A673 (cell line): ENCODE data around the gene ACTL7B. TPM values are rescaled to one million over a fixed set of nuclear protein-coding genes. Genes with fewer than 3 reads are reported as not detected.

Experiments
- BruUV-seq: library from RNA; stranded (reverse); fragments of 400-500 nt; replicated peaks from 2 replicates; lab custom pipeline; 2021; lab: Mats Ljungman, UMichigan
- CTCF ChIA-PET: fragments of 300-600 bp; sonication (Branson Sonifier 250); formaldehyde crosslinking; loops from one replicate; lab custom pipeline; 2022; ENCODE audit warnings: antibody characterized with exemption; lab: Charles Lee
- POLR2A ChIA-PET: fragments of 300-600 bp; sonication (Branson Sonifier 250); formaldehyde crosslinking; loops from one replicate; lab custom pipeline; 2022; ENCODE audit warnings: antibody characterized with exemption; ENCODE audit not compliant: low non-redundant PET; lab: Charles Lee
- DNase-seq: peaks from one replicate; pipeline ENCODE4 v3.0.0-alpha.2; 2015; ENCODE audit warnings: low spot score
- H3K27ac ChIP-seq: fragments of 200-600 bp; sonication (generic); 2 replicates; pipeline ENCODE4 v1.5.1; 2016; ENCODE audit warnings: mixed run types, low read depth, mild to moderate bottlenecking, mixed read lengths, antibody characterized with exemption, low read length; ENCODE audit not compliant: poor library complexity, severe bottlenecking
- H3K27me3 ChIP-seq: fragments of 200-600 bp; sonication (generic); replicated peaks from 2 replicates; pipeline ENCODE4 v1.6.1; 2017; ENCODE audit warnings: mixed run types, low read depth, mild to moderate bottlenecking, mixed read lengths, antibody characterized with exemption, low read length; ENCODE audit not compliant: insufficient read depth, poor library complexity
- H3K36me3 ChIP-seq: fragments of 200-600 bp; sonication (generic); 2 replicates; pipeline ENCODE4 v1.6.1; 2016; ENCODE audit warnings: mixed run types, mild to moderate bottlenecking, mixed read lengths, antibody characterized with exemption, low read length; ENCODE audit not compliant: insufficient read depth, poor library complexity, severe bottlenecking
- H3K4me1 ChIP-seq: fragments of 200-600 bp; sonication (generic); 2 replicates; pipeline ENCODE4 v1.6.1; 2017; ENCODE audit warnings: mixed run types, mild to moderate bottlenecking, mixed read lengths, antibody characterized with exemption, low read length; ENCODE audit not compliant: insufficient read depth, poor library complexity, severe bottlenecking
- H3K4me3 ChIP-seq: fragments of 200-600 bp; sonication (generic); 2 replicates; pipeline ENCODE4 v1.5.1; 2016; ENCODE audit warnings: low read depth, mixed run types, mild to moderate bottlenecking, mixed read lengths, low read length; ENCODE audit not compliant: poor library complexity, severe bottlenecking
- H3K9me3 ChIP-seq: fragments of 200-600 bp; sonication (generic); 2 replicates; pipeline ENCODE4 v1.6.1; 2016; ENCODE audit warnings: mixed run types, low read depth, mild to moderate bottlenecking, mixed read lengths, antibody characterized with exemption, low read length; ENCODE audit not compliant: poor library complexity, severe bottlenecking
- EZH2 ChIP-seq: fragments of 200-600 bp; sonication (generic); IDR thresholded peaks from 2 replicates; pipeline ENCODE4 v1.6.1; 2017; ENCODE audit warnings: borderline replicate concordance, low read depth, mild to moderate bottlenecking, mixed read lengths, antibody characterized with exemption, low read length; ENCODE audit not compliant: poor library complexity, severe bottlenecking
- intact Hi-C: fragments of 100-400 bp; cut with micrococcal nuclease; formaldehyde crosslinking; loops from one replicate; pipeline ENCODE4 v1.10.0; 2022; ENCODE audit not compliant: unreplicated experiment
- total RNA-seq: library from RNA; stranded (reverse); gene quantifications from 2 replicates; pipeline ENCODE4 v1.2.3, GENCODE V29; 2021
- TF ChIP-seq, protein P1 (sequence below): fragments of 300-800, 200-600 bp; sonication (generic); conservative IDR thresholded peaks from 2 replicates; pipeline ENCODE4 v1.5.1; 2017; ENCODE audit warnings: low read depth, mild to moderate bottlenecking, antibody characterized with exemption, low read length, moderate library complexity, mixed read lengths

ACTL7B gene
- total RNA-seq, 1 experiment from 2014 or later, result not detected

DNA sequence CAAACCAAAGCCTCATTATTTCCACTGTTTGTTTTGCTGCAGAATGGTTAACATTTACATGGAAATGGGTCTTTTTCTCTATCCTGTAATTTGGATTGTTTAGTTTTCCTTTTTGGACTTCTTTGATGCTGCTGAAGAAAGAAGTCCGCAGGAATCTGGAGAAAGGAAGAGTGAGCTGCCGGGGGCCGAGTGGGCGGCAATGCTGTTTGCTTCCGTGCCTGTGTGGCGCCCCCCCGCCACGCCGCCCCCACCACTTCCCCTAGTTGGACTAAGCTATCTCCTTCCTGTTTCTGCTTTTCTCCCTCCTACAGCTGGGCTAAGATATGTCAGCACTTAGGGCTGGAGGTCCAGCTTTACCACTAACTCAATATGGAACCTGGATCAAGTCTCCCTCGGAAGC is 39.7 kb downstream of the ACTL7B start:
- Histone ChIP-seq H3K27me3 (no peaks in the 10 kb centered on the region), H3K4me3 (no peak overlapping the region), H3K4me1 (peaks cover 7% of the 10 kb centered on the region), H3K9me3 (no peaks in the 10 kb centered on the region), H3K36me3 (no peaks in the 10 kb centered on the region), H3K27ac (no peak overlapping the region)
- no peak for TF ChIP-seq EZH2
- TF ChIP-seq, protein P1, sequence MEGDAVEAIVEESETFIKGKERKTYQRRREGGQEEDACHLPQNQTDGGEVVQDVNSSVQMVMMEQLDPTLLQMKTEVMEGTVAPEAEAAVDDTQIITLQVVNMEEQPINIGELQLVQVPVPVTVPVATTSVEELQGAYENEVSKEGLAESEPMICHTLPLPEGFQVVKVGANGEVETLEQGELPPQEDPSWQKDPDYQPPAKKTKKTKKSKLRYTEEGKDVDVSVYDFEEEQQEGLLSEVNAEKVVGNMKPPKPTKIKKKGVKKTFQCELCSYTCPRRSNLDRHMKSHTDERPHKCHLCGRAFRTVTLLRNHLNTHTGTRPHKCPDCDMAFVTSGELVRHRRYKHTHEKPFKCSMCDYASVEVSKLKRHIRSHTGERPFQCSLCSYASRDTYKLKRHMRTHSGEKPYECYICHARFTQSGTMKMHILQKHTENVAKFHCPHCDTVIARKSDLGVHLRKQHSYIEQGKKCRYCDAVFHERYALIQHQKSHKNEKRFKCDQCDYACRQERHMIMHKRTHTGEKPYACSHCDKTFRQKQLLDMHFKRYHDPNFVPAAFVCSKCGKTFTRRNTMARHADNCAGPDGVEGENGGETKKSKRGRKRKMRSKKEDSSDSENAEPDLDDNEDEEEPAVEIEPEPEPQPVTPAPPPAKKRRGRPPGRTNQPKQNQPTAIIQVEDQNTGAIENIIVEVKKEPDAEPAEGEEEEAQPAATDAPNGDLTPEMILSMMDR, result no peak
- intact Hi-C loops, result no loop called here
- peak; percentile 14 for DNase-seq
- ChIA-PET POLR2A (no interaction called here), CTCF (interaction anchor here (0.6 kb wide), 1 partner anchor 21 kb away, joined by 4 read pairs; no protein-coding TSS in a partner anchor)
- no TSS peak for BruUV-seq

DNA sequence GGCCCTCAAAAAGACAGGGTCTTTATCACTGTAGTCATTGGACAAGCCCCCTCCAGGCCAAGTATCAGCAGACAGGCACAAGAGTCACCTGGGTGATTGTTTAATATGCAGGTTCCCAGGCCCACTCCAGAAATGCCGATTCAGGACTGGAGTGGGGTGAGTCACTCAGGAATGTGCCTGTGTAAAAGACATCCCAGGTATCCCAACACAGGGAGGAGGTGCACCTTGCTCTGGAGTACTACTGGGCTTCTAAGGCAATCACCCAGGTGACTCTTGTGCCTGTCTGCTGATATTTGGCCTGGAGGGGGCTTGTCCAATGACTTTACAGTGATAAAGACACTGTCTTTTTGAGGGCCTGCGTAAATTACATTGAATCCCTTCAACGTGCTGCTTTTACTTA is 40.6 kb downstream of the ACTL7B start:
- TF ChIP-seq, protein P1, result no peak
- no peak for TF ChIP-seq EZH2
- no TSS peak for BruUV-seq
- intact Hi-C loops, result no loop called here
- DNase-seq, result no peak
- CTCF ChIA-PET, result no interaction called here
- no peaks in the 10 kb centered on the region for H3K9me3 ChIP-seq
- H3K27ac ChIP-seq, result no peak overlapping the region
- H3K4me1 ChIP-seq, result peaks cover 7% of the 10 kb centered on the region
- POLR2A ChIA-PET, result no interaction called here
- H3K4me3 ChIP-seq, result no peak overlapping the region
- no peaks in the 10 kb centered on the region for H3K27me3 ChIP-seq
- no peaks in the 10 kb centered on the region for H3K36me3 ChIP-seq

DNA sequence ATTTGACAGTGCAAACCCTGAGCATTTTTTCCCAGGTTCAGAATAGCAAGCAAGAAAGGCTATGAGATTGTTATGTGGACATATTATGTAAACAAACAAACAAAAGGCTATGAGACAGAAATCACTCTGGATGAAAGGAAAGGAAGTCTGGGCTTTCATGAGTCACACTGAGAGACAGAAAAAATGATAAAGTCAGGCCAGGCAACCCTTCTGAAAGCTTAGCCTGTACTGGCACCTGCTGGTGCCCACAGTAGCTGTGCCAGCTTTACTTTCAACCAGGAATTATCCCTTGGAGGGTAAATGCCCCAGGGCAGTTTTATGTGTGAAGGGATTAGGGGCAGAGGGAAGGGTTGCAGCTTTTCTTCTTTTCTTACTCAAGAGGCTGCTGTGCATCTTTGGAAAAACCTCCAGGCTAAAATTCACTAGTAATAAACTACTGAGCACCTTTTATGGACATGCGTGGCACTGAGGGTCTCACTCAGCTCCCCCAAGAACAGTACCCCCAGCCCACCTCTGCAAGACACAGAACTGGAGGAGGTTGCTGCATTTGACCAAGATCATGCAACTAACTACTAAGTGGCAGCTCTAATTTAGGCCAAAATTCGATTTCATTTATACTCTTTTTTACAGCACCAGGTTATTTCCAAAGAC is 41.7 kb downstream of the ACTL7B start:
- BruUV-seq, result no TSS peak
- Histone ChIP-seq H3K36me3 (no peaks in the 10 kb centered on the region), H3K27me3 (no peaks in the 10 kb centered on the region), H3K4me3 (no peak overlapping the region), H3K27ac (no peak overlapping the region), H3K4me1 (peaks cover 7% of the 10 kb centered on the region), H3K9me3 (no peaks in the 10 kb centered on the region)
- peak; percentile 61 for DNase-seq
- POLR2A ChIA-PET, result no interaction called here
- CTCF ChIA-PET, result no interaction called here
- no peak for TF ChIP-seq EZH2
- TF ChIP-seq, protein P1, result peak; percentile 54
- intact Hi-C loops, result loop anchor here (5.0 kb wide), 1 partner anchor 337 kb away; no protein-coding TSS in a partner anchor
